ENCODE results near the gene ZNHIT6.
A peak's percentile ranks its signal among the peaks of the same experiment; 100 is the strongest.
"Not testable (repeated sequence)": the region's sequence is repeated elsewhere in the genome, so short reads cannot be mapped to it uniquely, and the experiment has no call there.

Gene ZNHIT6, protein sequence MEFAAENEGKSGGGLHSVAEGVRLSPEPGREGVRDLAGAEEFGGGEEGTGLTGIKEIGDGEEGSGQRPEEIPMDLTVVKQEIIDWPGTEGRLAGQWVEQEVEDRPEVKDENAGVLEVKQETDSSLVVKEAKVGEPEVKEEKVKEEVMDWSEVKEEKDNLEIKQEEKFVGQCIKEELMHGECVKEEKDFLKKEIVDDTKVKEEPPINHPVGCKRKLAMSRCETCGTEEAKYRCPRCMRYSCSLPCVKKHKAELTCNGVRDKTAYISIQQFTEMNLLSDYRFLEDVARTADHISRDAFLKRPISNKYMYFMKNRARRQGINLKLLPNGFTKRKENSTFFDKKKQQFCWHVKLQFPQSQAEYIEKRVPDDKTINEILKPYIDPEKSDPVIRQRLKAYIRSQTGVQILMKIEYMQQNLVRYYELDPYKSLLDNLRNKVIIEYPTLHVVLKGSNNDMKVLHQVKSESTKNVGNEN

DNA sequence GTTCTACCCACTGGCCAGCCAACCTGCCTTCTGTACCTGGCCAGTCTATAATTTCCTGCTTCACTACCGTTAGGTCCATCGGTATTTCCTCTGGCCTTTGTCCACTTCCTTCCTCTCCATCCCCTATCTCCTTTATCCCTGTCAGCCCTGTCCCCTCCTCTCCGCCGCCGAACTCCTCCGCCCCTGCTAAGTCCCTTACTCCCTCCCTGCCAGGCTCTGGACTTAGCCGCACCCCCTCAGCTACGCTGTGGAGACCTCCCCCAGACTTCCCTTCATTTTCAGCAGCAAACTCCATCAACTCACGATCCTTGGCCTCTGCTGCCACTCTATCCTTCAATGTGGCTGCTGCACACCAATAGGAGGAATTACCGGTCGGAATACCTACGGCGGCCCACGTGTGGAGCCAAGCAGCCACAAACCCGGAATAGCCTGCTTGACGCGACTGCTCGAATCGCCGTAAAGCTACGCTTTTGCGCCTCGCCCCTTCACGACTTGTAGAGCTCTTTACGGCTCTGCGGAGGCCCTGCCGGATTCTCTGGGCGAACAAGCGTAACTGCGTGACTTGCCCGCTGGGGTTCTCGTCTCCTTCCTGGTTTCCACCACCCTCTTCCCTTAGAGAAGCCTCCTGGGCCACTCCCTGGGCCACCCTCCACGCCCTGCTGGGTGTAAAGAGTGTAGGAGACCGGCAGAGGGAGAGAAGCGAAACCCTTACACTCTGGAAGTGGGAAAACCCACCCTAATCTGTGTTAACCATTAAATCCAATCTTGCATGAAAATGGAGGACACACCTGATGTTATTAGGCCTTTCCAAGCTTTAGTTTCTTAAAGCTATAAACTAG is at the start of gene ZNHIT6:
Gene ZNHIT6, minus strand, starts transcription at position 444 of the 839 bp plus-strand sequence. Its CDS starts 149 bp downstream, at position 295.
- DNase-seq = peak; percentile 90

GRCh38 chr1:85756864-85757263 is 48.6 kb upstream of the ZNHIT6 start:
- no peak for DNase-seq

GRCh38 chr1:85748120-85748519 is 39.9 kb upstream of the ZNHIT6 start:
- no peak for DNase-seq

GRCh38 chr1:85746777-85747176 is 38.5 kb upstream of the ZNHIT6 start:
- no peak for DNase-seq

DNA sequence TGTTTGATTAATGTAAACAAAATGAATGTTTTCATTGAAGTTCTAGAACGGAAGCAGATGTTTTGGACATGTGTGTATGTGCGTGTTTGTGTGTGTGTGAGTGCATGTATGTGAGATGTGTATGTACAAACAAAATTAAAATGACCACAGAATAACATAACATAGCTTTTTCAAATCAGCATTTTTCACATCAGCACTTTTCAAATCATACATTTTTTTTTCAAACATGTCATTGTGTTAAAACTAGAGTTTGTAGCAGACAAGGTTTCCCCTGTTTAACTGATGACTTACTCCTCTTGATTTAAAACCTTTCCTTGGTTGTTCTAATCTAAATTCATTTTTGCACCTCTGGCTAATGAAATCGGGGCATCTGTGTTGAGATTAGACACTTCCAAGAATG is 35.6 kb upstream of the ZNHIT6 start:
- no peak for DNase-seq

DNA sequence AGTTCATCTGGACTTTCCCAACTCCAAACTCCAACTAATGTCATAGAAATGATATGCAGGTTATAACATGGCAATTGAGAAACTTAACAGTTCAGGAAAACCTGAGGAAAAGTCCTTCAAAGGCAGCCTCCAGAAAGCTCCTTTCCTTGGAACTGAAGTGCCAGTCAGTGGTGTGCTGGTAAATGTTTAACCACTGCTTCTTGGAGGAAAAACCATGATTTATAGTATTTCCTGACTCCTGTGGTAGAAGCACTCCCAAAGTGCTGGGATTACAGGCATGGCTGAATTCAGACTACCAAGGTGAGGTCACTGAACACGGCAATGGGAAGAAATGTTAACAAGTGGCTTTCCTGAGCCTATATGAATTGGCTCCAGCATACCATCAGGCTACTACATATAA is 26.7 kb upstream of the ZNHIT6 start:
- DNase-seq = no peak

DNA sequence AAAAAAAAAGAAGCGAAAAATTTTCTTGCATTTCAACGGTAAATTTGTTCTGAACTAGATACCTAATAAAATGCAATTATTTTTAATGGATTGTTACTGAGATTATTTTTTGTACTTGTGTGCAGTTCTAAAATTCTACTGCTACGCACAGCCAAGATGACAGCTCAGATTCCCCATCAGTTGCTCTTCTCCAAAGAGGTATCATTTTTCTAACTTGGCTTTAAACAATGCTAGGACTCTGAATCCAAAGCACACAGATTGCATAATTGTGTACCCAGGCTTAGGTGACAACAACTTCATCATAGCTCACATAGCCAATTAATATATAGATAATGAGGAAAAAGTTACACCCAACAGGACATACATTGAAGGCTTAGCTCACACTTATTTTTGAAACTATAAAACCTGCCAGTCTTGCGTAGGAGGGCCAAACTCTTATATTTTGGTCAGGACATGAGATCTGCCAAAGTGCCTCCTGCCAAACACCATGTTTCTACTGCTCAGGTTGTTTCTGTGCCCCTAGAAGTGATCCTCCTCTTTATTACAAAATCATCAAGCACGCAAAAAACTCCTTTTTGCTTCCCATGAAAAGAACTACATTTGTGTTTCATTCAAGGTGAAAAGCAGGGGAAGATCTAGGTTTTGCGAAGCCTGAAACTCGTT is 10.6 kb upstream of the ZNHIT6 start:
- no peak for DNase-seq

DNA sequence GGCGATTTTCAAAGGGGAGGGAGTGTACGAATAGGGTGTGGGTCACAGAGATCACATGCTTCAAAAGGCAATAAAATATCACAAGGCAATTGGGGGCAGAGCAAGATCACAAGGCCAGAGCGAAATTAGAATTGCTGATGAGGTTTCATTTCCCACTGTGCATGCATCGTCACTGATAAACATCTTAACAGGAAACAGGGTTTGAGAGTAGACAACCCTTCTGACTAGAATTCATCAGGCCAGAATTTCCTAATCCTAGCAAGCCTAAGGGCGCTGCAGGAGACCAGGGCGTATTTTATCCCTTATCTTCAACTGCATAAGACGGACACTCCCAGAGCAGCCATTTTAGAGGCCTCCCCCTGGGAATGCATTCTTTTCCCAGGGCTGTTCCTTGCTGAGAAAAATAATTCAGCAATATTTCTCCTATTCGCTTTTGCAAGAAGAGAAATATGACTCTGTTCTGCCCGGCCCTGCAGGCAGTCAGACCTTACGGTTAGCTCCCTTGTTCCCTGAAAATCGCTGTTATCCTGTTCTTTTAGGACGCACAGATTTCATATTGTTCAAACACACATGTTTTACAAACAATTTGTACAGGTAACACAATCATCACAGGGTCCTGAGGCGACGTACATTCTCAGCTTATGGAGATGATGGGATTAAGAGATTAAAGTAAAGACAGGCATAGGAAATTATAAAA is 6.3 kb upstream of the ZNHIT6 start:
- not testable (repeated sequence) for DNase-seq

DNA sequence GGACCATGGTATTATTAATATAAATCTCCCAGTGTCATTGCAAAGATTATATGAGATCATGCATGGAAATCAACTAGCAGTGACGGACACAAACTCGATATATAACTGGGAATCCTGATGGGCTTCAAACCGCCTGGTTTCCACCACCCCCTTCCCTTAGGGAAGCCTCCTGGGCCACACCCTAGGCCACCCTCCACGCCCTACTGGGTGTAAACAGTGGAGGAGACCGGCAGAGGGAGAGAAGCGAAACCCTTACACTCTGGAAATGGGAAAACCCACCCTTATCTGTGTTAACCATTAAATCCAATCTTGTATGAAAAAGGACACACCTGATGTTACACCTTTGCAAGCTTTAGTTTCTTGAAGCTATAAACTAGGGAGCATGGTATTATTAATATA is 595 bp upstream of the ZNHIT6 start:
- DNase-seq = peak; percentile 59

DNA sequence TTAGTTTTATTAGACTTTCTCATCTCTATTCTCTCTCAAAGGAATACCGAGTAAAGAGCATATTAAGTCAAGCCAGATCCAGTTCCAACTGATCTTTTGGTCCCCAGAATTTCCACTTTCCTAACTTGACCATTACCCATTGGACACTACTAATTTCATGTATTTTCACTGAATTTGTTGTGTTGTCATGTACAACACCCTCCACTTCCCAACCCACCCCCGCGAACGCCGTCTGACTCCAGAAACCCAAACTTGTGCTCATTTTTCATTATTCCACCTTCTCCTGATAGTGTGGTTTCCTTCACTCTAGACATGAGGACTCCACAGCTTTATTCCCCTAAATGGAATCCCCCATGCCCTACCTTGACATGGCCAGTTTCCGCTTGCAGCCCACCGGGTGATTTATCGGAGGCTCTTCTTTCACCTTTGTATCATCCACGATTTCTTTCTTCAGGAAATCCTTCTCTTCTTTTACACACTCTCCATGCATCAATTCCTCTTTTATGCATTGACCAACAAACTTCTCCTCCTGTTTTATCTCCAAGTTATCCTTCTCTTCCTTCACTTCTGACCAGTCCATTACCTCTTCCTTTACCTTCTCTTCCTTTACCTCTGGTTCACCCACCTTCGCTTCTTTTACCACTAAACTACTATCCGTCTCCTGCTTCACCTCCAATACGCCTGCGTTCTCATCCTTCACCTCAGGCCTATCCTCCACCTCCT is 805 bp downstream of the ZNHIT6 start:
- no peak for DNase-seq

DNA sequence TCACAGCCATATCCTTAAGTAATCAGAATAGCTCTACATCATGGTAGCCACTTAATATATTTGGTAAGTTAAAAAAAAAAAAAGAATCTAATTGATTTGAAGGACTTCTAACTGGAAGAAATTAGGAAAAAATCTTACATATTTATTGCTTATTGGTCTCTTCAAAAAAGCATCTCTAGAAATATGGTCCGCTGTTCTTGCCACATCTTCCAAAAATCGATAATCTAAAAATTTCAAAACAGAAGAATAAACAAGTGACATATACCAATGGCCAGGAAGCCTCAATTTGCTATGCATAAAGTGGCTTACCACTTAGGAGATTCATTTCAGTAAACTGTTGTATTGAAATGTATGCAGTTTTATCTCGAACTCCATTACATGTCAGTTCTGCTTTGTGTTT is 2.3 kb downstream of the ZNHIT6 start:
- DNase-seq = no peak

GRCh38 chr1:85700422-85700821 is 7.8 kb downstream of the ZNHIT6 start:
- DNase-seq = no peak

DNA sequence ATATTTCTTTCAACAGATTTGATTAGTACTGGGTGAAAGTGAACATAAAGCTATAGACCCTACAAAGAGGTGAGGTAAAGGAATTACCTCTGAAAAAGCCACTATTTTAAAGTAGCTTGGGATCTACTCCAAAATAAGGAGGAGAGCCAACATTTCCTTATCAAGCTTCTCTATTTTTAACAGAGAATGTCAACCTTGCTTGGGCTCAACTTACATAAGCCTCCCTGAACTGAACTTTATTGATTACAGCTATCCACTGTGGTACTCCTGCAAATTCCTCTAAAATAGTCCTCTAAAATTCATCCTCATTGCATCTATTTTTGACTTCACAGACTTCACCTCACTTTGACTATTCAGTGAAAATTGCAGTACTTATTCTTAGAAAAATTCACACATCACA is 10.3 kb downstream of the ZNHIT6 start:
- no peak for DNase-seq

GRCh38 chr1:85692730-85693314 is 15.4 kb downstream of the ZNHIT6 start:
- DNase-seq = no peak

- DNase-seq = no peak
Measured at GRCh38 chr1:85689775-85690404, 18.3 kb downstream of the ZNHIT6 start.

DNA sequence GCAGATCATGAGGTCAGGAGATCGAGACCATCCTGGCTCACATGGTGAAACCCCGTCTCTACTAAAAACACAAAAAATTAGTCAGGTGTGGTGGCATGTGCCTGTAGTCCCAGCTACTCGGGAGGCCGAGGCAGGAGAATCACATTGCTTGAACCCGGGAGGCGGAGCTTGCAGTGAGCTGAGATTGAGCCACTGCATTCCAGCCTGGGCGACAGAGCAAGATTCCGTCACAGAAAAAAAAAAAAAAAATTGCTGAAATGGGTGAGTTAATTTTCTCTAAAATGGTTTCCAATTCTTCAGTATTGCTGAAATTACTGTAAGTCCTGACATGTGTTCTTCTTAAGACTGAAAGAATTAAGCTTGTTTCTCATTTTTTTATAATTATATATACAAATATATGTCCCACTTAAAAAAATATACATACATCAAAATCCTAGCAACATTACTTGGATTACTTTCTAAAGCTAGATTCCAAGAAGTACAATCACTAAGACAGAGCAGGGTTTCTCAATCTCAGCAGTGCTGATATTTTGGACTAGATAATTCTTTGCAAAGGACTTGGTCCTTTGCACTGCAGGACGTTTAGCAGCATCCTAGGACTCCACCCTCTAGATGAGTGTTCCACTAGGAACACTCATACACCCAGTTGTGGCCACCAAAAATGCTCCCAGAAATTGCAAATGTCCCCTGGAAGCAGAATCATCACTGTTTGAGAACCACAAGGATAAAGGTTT is 24.8 kb downstream of the ZNHIT6 start:
- DNase-seq = no peak

GRCh38 chr1:85681087-85681486 is 27.1 kb downstream of the ZNHIT6 start:
- no peak for DNase-seq

GRCh38 chr1:85678193-85678592 is 30.0 kb downstream of the ZNHIT6 start:
- no peak for DNase-seq

GRCh38 chr1:85677656-85678055 is 30.6 kb downstream of the ZNHIT6 start:
- no peak for DNase-seq

DNA sequence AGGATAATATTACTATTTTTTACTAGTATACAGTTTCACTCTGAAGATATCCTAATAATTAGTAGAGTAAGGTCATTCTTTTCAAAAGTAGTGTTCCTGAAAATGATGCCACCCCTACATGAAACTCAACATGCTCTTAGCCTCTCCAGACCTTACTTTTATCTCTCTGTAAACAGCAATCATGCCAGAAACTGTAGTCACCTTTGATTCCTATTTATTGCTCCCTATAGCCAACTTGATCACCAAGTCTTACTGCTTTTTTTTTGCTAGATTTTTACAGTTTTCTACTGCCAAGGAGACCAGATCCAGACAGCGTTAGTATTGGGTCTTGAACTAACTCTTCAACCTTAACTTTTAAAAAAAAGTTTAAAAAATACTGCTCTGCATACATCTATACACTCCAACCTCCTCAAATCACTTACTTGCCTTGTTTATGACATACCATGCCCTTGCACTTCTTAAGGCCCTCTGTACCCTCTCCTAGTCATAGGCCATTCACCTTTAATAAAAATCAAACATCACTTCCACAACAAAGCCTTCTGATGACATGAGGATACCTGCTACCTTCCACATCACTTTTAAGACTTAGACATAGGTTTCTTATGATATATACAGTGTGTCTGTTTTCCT is 36.1 kb downstream of the ZNHIT6 start:
- no peak for DNase-seq

Measured in activated CD8-positive, alpha-beta memory T cell treated with anti-CD3 and anti-CD28 coated beads for 24 hours (primary cell).